Caco-2 (cell line): ENCODE results near the gene ADGRL3. TPM values are rescaled to one million over a fixed set of nuclear protein-coding genes. Genes with fewer than 3 reads are reported as not detected.

ENCODE experiments used
- BruUV-seq: library from RNA; stranded (reverse); fragments of 400-500 nt; replicated peaks from 2 replicates; lab custom pipeline; 2021; lab: Mats Ljungman, UMichigan
- CTCF ChIA-PET: fragments of 300-600 bp; sonication (Branson Sonifier 250); formaldehyde crosslinking; loops from one replicate; lab custom pipeline; 2022; ENCODE audit warnings: antibody characterized with exemption; lab: Charles Lee
- POLR2A ChIA-PET: fragments of 300-600 bp; sonication (Branson Sonifier 250); formaldehyde crosslinking; loops from one replicate; lab custom pipeline; 2022; ENCODE audit warnings: antibody characterized with exemption; lab: Charles Lee
- DNase-seq, 2 experiments: peaks; one replicate each; pipeline versions ENCODE4 v3.0.0 to v3.0.0-alpha.2; 2020 to 2022
- H3K27me3 ChIP-seq: replicated peaks from 2 replicates; pipeline ENCODE4 v1.6.0; 2011; ENCODE audit warnings: low read length; ENCODE audit not compliant: control insufficient read depth, insufficient read depth
- H3K36me3 ChIP-seq: 2 replicates; pipeline ENCODE4 v1.5.1; 2011; ENCODE audit warnings: low read length; ENCODE audit not compliant: control insufficient read depth, insufficient read depth
- H3K4me1 ChIP-seq: fragments of 250-450 bp; sonication (Bioruptor Pico); 2 replicates; pipeline ENCODE4 v1.5.1; 2020; ENCODE audit warnings: mild to moderate bottlenecking
- H3K4me3 ChIP-seq: 2 replicates; pipeline ENCODE4 v1.5.1; 2011; ENCODE audit warnings: low read depth, mild to moderate bottlenecking, control low read depth, low read length
- H3K9me3 ChIP-seq: fragments of 250-450 bp; sonication (Bioruptor Pico); 2 replicates; pipeline ENCODE4 v1.5.1; 2020; ENCODE audit warnings: mild to moderate bottlenecking, moderate library complexity
- H3K27ac Mint-ChIP-seq: one replicate; pipeline ENCODE4 v1.8.0; 2022; ENCODE audit warnings: mixed read lengths; ENCODE audit not compliant: unreplicated experiment
- H3K27me3 Mint-ChIP-seq: one replicate; pipeline ENCODE4 v1.8.0; 2022; ENCODE audit warnings: mixed read lengths; ENCODE audit not compliant: insufficient read depth, unreplicated experiment
- H3K36me3 Mint-ChIP-seq: one replicate; pipeline ENCODE4 v1.8.0; 2022; ENCODE audit warnings: mild to moderate bottlenecking, mixed read lengths; ENCODE audit not compliant: insufficient read depth, unreplicated experiment
- H3K4me1 Mint-ChIP-seq: one replicate; pipeline ENCODE4 v1.8.0; 2022; ENCODE audit warnings: low read depth, mixed read lengths; ENCODE audit not compliant: unreplicated experiment
- H3K4me3 Mint-ChIP-seq: one replicate; pipeline ENCODE4 v1.8.0; 2022; ENCODE audit warnings: mild to moderate bottlenecking, moderate library complexity, mixed read lengths; ENCODE audit not compliant: unreplicated experiment
- H3K9me3 Mint-ChIP-seq: one replicate; pipeline ENCODE4 v1.8.0; 2022; ENCODE audit warnings: mixed read lengths; ENCODE audit not compliant: unreplicated experiment
- intact Hi-C: fragments of 100-400 bp; cut with micrococcal nuclease; formaldehyde crosslinking; loops from one replicate; pipeline ENCODE4 v1.10.0; 2022; ENCODE audit not compliant: unreplicated experiment
- total RNA-seq: library from RNA; stranded (reverse); gene quantifications from 2 replicates; pipeline ENCODE4 v1.2.3, GENCODE V29; 2022
- TF ChIP-seq, protein P1 (sequence below), 2 experiments: fragments of 200-600 bp in 1 of 2; IDR thresholded peaks; 1 replicate in 1 of 2; 2 replicates in 1 of 2; pipeline versions ENCODE4 v1.5.1 to v1.8.0; 2011 to 2022; ENCODE audit warnings: antibody characterized with exemption in 1 of 2, control low read depth in 1 of 2, inconsistent platforms in 1 of 2, low read depth in 1 of 2, low read length in 1 of 2, mild to moderate bottlenecking in 1 of 2, moderate library complexity in 1 of 2; ENCODE audit not compliant: insufficient read depth in 1 of 2, severe bottlenecking in 1 of 2, unreplicated experiment in 1 of 2

ADGRL3 gene
- total RNA-seq, 1 experiment from 2014 or later: 1.5 TPM

DNA sequence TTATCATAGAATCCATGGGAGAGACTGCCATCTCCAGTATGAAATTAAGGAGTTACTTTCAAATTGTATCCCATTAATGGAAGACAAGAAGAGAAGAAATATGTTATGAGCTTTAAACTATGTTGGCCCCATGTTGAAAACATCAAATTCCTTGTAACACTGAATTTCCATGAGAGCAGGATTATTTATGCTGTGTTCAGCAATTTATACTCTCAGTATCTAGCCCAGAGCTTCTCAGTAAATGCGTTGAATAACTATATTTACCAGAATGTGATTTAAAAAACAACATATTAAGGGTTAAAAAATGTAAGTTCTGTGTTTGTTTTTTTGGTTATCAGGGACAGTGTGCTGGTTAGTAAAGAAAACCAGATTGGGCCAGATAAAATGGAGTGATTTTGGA is 74.2 kb downstream of the ADGRL3 start:
- H3K4me1 ChIP-seq: peaks cover 10% of the 10 kb centered on the region; the same call in 1 of the 2 replicates
- Mint-ChIP-seq H3K27me3 (no peaks in the 10 kb centered on the region), H3K9me3 (no peaks in the 10 kb centered on the region), H3K4me3 (no peak overlapping the region), H3K27ac (no peak overlapping the region), H3K36me3 (no peaks in the 10 kb centered on the region), H3K4me1 (no peaks in the 10 kb centered on the region)
- no peak overlapping the region for H3K4me3 ChIP-seq
- no peaks in the 10 kb centered on the region for H3K27me3 ChIP-seq
- ChIA-PET POLR2A (no interaction called here), CTCF (no interaction called here)
- TF ChIP-seq, protein P1, sequence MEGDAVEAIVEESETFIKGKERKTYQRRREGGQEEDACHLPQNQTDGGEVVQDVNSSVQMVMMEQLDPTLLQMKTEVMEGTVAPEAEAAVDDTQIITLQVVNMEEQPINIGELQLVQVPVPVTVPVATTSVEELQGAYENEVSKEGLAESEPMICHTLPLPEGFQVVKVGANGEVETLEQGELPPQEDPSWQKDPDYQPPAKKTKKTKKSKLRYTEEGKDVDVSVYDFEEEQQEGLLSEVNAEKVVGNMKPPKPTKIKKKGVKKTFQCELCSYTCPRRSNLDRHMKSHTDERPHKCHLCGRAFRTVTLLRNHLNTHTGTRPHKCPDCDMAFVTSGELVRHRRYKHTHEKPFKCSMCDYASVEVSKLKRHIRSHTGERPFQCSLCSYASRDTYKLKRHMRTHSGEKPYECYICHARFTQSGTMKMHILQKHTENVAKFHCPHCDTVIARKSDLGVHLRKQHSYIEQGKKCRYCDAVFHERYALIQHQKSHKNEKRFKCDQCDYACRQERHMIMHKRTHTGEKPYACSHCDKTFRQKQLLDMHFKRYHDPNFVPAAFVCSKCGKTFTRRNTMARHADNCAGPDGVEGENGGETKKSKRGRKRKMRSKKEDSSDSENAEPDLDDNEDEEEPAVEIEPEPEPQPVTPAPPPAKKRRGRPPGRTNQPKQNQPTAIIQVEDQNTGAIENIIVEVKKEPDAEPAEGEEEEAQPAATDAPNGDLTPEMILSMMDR (IDR thresholded peaks at IDR 0.05; ENCODE audit: insufficient read depth in 1 of 2, low read depth in 1 of 2, low read length in 1 of 2, severe bottlenecking in 1 of 2, unreplicated experiment in 1 of 2): no peak
- DNase-seq: no peak
- no peaks in the 10 kb centered on the region for H3K9me3 ChIP-seq
- intact Hi-C loops: no loop called here
- no TSS peak for BruUV-seq
- H3K36me3 ChIP-seq: no peaks in the 10 kb centered on the region

DNA sequence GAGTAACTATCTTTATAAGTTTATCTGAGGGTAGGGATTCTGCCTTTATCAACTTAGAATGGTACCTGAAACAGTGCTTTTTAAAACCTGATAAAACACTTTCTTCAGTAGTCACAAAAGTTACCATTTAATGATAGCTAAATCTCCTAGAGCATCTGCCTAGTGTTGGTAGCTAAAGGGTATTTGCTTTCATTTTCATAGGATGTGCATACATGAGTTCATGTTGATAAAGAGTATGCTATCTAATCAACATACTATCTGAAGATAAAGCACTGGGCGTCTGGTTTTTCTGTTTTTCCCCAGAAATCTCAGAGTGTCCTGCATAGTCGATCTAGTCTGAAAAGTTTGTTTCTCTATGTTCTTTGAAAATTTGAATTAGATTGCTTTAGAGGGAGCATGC is 75.1 kb downstream of the ADGRL3 start:
- Histone ChIP-seq H3K36me3 (no peaks in the 10 kb centered on the region), H3K4me3 (no peak overlapping the region), H3K9me3 (no peaks in the 10 kb centered on the region), H3K27me3 (no peaks in the 10 kb centered on the region), H3K4me1 (peaks cover 10% of the 10 kb centered on the region; the same call in 1 of the 2 replicates)
- H3K4me1 Mint-ChIP-seq: no peaks in the 10 kb centered on the region
- no peak overlapping the region for H3K4me3 Mint-ChIP-seq
- CTCF ChIA-PET: no interaction called here
- no peaks in the 10 kb centered on the region for H3K9me3 Mint-ChIP-seq
- DNase-seq: no peak
- TF ChIP-seq, protein P1 (IDR thresholded peaks at IDR 0.05; ENCODE audit: insufficient read depth in 1 of 2, low read depth in 1 of 2, low read length in 1 of 2, severe bottlenecking in 1 of 2, unreplicated experiment in 1 of 2): no peak
- no peak overlapping the region for H3K27ac Mint-ChIP-seq
- intact Hi-C loops: no loop called here
- no peaks in the 10 kb centered on the region for H3K27me3 Mint-ChIP-seq
- H3K36me3 Mint-ChIP-seq: no peaks in the 10 kb centered on the region
- no TSS peak for BruUV-seq
- POLR2A ChIA-PET: no interaction called here

DNA sequence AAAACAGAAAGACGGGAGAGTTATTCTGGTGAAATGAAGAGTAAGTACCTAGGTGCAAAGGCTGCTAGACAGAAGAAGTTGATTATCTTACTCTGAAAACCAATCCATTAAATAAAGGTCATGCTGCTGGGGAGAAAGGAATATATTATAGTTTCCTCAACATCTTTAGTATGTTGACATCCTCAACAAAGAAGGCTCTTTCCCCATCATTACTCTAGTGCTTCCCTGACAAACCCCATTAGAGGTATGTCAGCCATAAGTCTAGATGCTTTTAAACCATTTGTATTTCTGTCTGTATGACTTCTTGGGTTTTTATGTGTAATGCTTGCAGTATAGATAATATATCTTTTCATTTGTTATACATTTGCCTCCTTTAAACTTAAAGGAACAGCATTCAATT is 75.9 kb downstream of the ADGRL3 start:
- no peaks in the 10 kb centered on the region for H3K36me3 Mint-ChIP-seq
- H3K4me1 ChIP-seq: peaks cover 10% of the 10 kb centered on the region; the same call in 1 of the 2 replicates
- H3K27me3 ChIP-seq: no peaks in the 10 kb centered on the region
- BruUV-seq: no TSS peak
- no peaks in the 10 kb centered on the region for H3K36me3 ChIP-seq
- intact Hi-C loops: no loop called here
- no peaks in the 10 kb centered on the region for H3K9me3 Mint-ChIP-seq
- DNase-seq: no peak
- no peaks in the 10 kb centered on the region for H3K4me1 Mint-ChIP-seq
- TF ChIP-seq, protein P1 (IDR thresholded peaks at IDR 0.05; ENCODE audit: insufficient read depth in 1 of 2, low read depth in 1 of 2, low read length in 1 of 2, severe bottlenecking in 1 of 2, unreplicated experiment in 1 of 2): no peak
- H3K4me3 ChIP-seq: no peak overlapping the region
- no peak overlapping the region for H3K27ac Mint-ChIP-seq
- no peaks in the 10 kb centered on the region for H3K9me3 ChIP-seq
- ChIA-PET POLR2A (no interaction called here), CTCF (no interaction called here)
- H3K27me3 Mint-ChIP-seq: no peaks in the 10 kb centered on the region
- H3K4me3 Mint-ChIP-seq: no peak overlapping the region
